Measurements from ENCODE around the gene ATP5MG. TPM values are rescaled to one million over a fixed set of nuclear protein-coding genes. Genes with fewer than 3 reads are reported as not detected.

ATP5MG gene
- total and polyA plus RNA-seq, 10 of the 15 experiments (the other 5 are each of a cell fraction or from before 2014, with no cell fraction given): 211 to 2,276 (median 633) TPM

- Histone ChIP-seq H3K4me3 (no peak overlapping the region), H3K9me3 (replicated peaks; ENCODE audit: control insufficient read depth, insufficient read depth, low read length) (no peaks in the 10 kb centered on the region; the same call in 2 of the 3 replicates), H3K36me3 (ENCODE audit: control insufficient read depth in 2 of 2, insufficient read depth in 2 of 2, low read length in 1 of 2) (no peaks in the 10 kb centered on the region), H3K27ac (ENCODE audit: control insufficient read depth, insufficient read depth) (no peak overlapping the region), H3K27me3 (replicated peaks in 1 of 2; ENCODE audit: control insufficient read depth in 2 of 2, insufficient read depth in 2 of 2, low read length in 1 of 2) (no peaks in the 10 kb centered on the region), H3K4me2 (ENCODE audit: control insufficient read depth, insufficient read depth) (no peak overlapping the region), H3K79me2 (ENCODE audit: control insufficient read depth, insufficient read depth, low read length) (no peaks in the 10 kb centered on the region; the same call in 1 of the 2 replicates), H2AFZ (ENCODE audit: control insufficient read depth, low read depth, low read length) (no peak overlapping the region), H3K9ac (ENCODE audit: control insufficient read depth, insufficient read depth, low read length) (no peak overlapping the region), H3K4me1 (ENCODE audit: control insufficient read depth, insufficient read depth, low read length) (peaks cover 13% of the 10 kb centered on the region), H4K20me1 (ENCODE audit: control insufficient read depth, insufficient read depth) (no peaks in the 10 kb centered on the region)
- in situ Hi-C loops (cut with MboI) (no loop called here), intact Hi-C loops (cut with micrococcal nuclease; ENCODE audit: unreplicated experiment) (no loop called here)
- no TSS peak for BruUV-seq (replicated peaks)
- POLR2A ChIA-PET: no interaction called here
- RAD21 ChIA-PET (ENCODE audit: unreplicated experiment): no interaction called here
- no peak for FAIRE-seq
- no peak for ATAC-seq
- 65% methylated on average over 8 of the region's 8 CpGs for WGBS (ENCODE audit: insufficient coverage, insufficient replicate concordance, low lambda C conversion rate, missing lambda C conversion rate)
- SMC1A ChIA-PET (ENCODE audit: uncharacterized antibody, unreplicated experiment): interaction anchor here (0.8 kb wide), 1 partner anchor 75 kb away, joined by 3 read pairs; no protein-coding TSS in a partner anchor
- no peak for DNase-seq (ENCODE audit: low read depth, low spot score)
- CTCF ChIA-PET: interaction anchor here (1.0 kb wide), 1 partner anchor 8 kb away, joined by 3 read pairs; no protein-coding TSS in a partner anchor
- TF ChIP-seq, protein P1, sequence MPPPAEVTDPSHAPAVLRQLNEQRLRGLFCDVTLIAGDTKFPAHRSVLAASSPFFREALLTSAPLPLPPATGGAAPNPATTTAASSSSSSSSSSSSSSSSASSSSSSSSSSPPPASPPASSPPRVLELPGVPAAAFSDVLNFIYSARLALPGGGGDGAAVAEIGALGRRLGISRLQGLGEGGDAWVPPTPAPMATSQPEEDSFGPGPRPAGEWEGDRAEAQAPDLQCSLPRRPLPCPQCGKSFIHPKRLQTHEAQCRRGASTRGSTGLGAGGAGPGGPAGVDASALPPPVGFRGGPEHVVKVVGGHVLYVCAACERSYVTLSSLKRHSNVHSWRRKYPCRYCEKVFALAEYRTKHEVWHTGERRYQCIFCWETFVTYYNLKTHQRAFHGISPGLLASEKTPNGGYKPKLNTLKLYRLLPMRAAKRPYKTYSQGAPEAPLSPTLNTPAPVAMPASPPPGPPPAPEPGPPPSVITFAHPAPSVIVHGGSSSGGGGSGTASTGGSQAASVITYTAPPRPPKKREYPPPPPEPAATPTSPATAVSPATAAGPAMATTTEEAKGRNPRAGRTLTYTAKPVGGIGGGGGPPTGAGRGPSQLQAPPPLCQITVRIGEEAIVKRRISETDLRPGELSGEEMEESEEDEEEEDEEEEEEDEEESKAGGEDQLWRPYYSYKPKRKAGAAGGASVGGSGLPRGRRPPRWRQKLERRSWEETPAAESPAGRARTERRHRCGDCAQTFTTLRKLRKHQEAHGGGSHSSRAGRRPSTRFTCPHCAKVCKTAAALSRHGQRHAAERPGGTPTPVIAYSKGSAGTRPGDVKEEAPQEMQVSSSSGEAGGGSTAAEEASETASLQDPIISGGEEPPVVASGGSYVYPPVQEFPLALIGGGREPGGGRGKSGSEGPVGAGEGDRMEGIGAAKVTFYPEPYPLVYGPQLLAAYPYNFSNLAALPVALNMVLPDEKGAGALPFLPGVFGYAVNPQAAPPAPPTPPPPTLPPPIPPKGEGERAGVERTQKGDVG (CRISPR knock-in tag; IDR thresholded peaks at IDR 0.05): no peak
- no peak for TF ChIP-seq POLR2AphosphoS5 (IDR thresholded peaks at IDR 0.05; ENCODE audit: low read length)
- TF ChIP-seq NFIC (IDR thresholded peaks at IDR 0.05; ENCODE audit: low read depth, low read length): no peak
- no peak for TF ChIP-seq PAX5 (IDR thresholded peaks at IDR 0.05; ENCODE audit: borderline replicate concordance, low read depth, low read length)
- no peak for TF ChIP-seq CHD1 (IDR thresholded peaks at IDR 0.05; ENCODE audit: low read depth, low read length)
- no peak for TF ChIP-seq RELB (IDR thresholded peaks at IDR 0.05; ENCODE audit: low read depth)
- no peak for TF ChIP-seq BACH1 (IDR thresholded peaks at IDR 0.05; ENCODE audit: borderline replicate concordance)
- TF ChIP-seq, protein P2, sequence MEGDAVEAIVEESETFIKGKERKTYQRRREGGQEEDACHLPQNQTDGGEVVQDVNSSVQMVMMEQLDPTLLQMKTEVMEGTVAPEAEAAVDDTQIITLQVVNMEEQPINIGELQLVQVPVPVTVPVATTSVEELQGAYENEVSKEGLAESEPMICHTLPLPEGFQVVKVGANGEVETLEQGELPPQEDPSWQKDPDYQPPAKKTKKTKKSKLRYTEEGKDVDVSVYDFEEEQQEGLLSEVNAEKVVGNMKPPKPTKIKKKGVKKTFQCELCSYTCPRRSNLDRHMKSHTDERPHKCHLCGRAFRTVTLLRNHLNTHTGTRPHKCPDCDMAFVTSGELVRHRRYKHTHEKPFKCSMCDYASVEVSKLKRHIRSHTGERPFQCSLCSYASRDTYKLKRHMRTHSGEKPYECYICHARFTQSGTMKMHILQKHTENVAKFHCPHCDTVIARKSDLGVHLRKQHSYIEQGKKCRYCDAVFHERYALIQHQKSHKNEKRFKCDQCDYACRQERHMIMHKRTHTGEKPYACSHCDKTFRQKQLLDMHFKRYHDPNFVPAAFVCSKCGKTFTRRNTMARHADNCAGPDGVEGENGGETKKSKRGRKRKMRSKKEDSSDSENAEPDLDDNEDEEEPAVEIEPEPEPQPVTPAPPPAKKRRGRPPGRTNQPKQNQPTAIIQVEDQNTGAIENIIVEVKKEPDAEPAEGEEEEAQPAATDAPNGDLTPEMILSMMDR (IDR thresholded peaks at IDR 0.05 in 2 of 3, conservative IDR thresholded peaks at IDR 0.05 in 1 of 3; ENCODE audit: control insufficient read depth in 2 of 3, extremely low read depth in 1 of 3, insufficient read depth in 1 of 3, low read depth in 3 of 3, low read length in 3 of 3): no peak
- no peak for TF ChIP-seq SMAD1 (IDR thresholded peaks at IDR 0.05; ENCODE audit: low read depth, partially characterized antibody)
- TF ChIP-seq EGR1 (IDR thresholded peaks at IDR 0.05; ENCODE audit: borderline replicate concordance in 1 of 2, low read depth in 2 of 2, low read length in 2 of 2): no peak
- TF ChIP-seq BMI1 (IDR thresholded peaks at IDR 0.05; ENCODE audit: borderline replicate concordance): no peak
- no peak for TF ChIP-seq YBX1 (IDR thresholded peaks at IDR 0.05)
- TF ChIP-seq IKZF1 (conservative IDR thresholded peaks at IDR 0.05): no peak
Measured at GRCh38 chr11:118415062-118415738, 13.8 kb downstream of the ATP5MG start.

Data from GM12878 (cell line).